ENCODE results near the gene BLOC1S4.

GRCh38 chr4:6739920-6740319 is 23.9 kb downstream of the BLOC1S4 start:
- TF ChIP-seq BHLHE40 (IDR thresholded peaks at IDR 0.05; ENCODE audit: borderline replicate concordance): no peak
- TF ChIP-seq FOXM1 (IDR thresholded peaks at IDR 0.05; ENCODE audit: borderline replicate concordance): no peak
- no peak for TF ChIP-seq FOXK2 (IDR thresholded peaks at IDR 0.05)
